GM23338 (cell line): ENCODE data around the gene DBH. TPM values are rescaled to one million over a fixed set of nuclear protein-coding genes. Genes with fewer than 3 reads are reported as not detected.

Experiments
- ATAC-seq: fragments of 200-7000 bp; cut with Tn5 transposase; 3 replicates; pipeline ENCODE4 v1.9.1; 2020
- DNase-seq: peaks from one replicate; pipeline ENCODE4 v3.0.0-alpha.2; 2015; ENCODE audit warnings: low spot score
- H2AFZ ChIP-seq: fragments of 200-600 bp; sonication (generic); 2 replicates; pipeline ENCODE4 v1.8.0; 2016; ENCODE audit warnings: antibody characterized with exemption, mild to moderate bottlenecking, moderate library complexity
- H3F3A ChIP-seq: fragments of 200-600 bp; sonication (generic); replicated peaks from 2 replicates; pipeline ENCODE4 v1.8.0; 2017; ENCODE audit warnings: antibody characterized with exemption, mixed run types, low read depth
- H3K27ac ChIP-seq: fragments of 200-600 bp; sonication (generic); 2 replicates; pipeline ENCODE4 v1.6.1; 2016; ENCODE audit warnings: low read depth
- H3K27me3 ChIP-seq: fragments of 200-600 bp; sonication (generic); 2 replicates; pipeline ENCODE4 v1.8.0; 2016; ENCODE audit warnings: mild to moderate bottlenecking, mixed run types, moderate library complexity; ENCODE audit not compliant: insufficient read depth
- H3K36me3 ChIP-seq: fragments of 200-600 bp; sonication (generic); 2 replicates; pipeline ENCODE4 v1.8.0; 2016; ENCODE audit warnings: mild to moderate bottlenecking; ENCODE audit not compliant: insufficient read depth
- H3K4me1 ChIP-seq: fragments of 200-600 bp; sonication (generic); 2 replicates; pipeline ENCODE4 v1.8.0; 2016; ENCODE audit warnings: mild to moderate bottlenecking, moderate library complexity; ENCODE audit not compliant: insufficient read depth
- H3K4me2 ChIP-seq: fragments of 200-600 bp; sonication (generic); 2 replicates; pipeline ENCODE4 v1.7.1; 2017; ENCODE audit warnings: mixed run types
- H3K4me3 ChIP-seq: fragments of 200-600 bp; sonication (generic); 2 replicates; pipeline ENCODE4 v1.6.1; 2016; ENCODE audit warnings: mixed run types
- H3K79me2 ChIP-seq: fragments of 200-600 bp; sonication (generic); replicated peaks from 2 replicates; pipeline ENCODE4 v1.8.0; 2017; ENCODE audit warnings: mild to moderate bottlenecking; ENCODE audit not compliant: insufficient read depth
- H3K9me2 ChIP-seq: fragments of 200-600 bp; sonication (generic); 2 replicates; pipeline ENCODE4 v1.8.0; 2017; ENCODE audit not compliant: insufficient read depth
- H4K20me1 ChIP-seq: fragments of 200-600 bp; sonication (generic); replicated peaks from 2 replicates; pipeline ENCODE4 v1.8.0; 2017; ENCODE audit warnings: mild to moderate bottlenecking; ENCODE audit not compliant: insufficient read depth
- H3K27ac Mint-ChIP-seq: 2 replicates; pipeline ENCODE4 v1.8.0; 2020; ENCODE audit warnings: inconsistent platforms, mild to moderate bottlenecking, moderate library complexity, mixed read lengths
- H3K27me3 Mint-ChIP-seq: 3 replicates; pipeline ENCODE4 v1.8.0; 2022; ENCODE audit warnings: low read depth, mild to moderate bottlenecking, moderate library complexity, mixed read lengths, inconsistent platforms; ENCODE audit not compliant: insufficient read depth, poor library complexity
- H3K36me3 Mint-ChIP-seq: 3 replicates; pipeline ENCODE4 v1.8.0; 2021; ENCODE audit warnings: low read depth, mild to moderate bottlenecking, inconsistent platforms, moderate library complexity, mixed read lengths
- H3K4me1 Mint-ChIP-seq: 3 replicates; pipeline ENCODE4 v1.8.0; 2020; ENCODE audit warnings: mild to moderate bottlenecking, inconsistent platforms, mixed read lengths
- H3K4me3 Mint-ChIP-seq: 3 replicates; pipeline ENCODE4 v1.8.0; 2021; ENCODE audit warnings: moderate library complexity, mild to moderate bottlenecking, inconsistent platforms, mixed read lengths
- H3K9me3 Mint-ChIP-seq: 3 replicates; pipeline ENCODE4 v1.8.0; 2020; ENCODE audit warnings: moderate library complexity, mild to moderate bottlenecking, inconsistent platforms, mixed read lengths
- CREB1 ChIP-seq: fragments of 250-450 bp; sonication (Bioruptor Pico); IDR thresholded peaks from 2 replicates; pipeline ENCODE4 v1.5.0; 2020; ENCODE audit warnings: low read depth, mild to moderate bottlenecking, moderate library complexity
- EZH2 ChIP-seq: fragments of 200-600 bp; sonication (generic); IDR thresholded peaks from one replicate; pipeline ENCODE4 v1.8.0; 2017; ENCODE audit warnings: antibody characterized with exemption, mild to moderate bottlenecking, low read depth; ENCODE audit not compliant: unreplicated experiment
- POLR2AphosphoS5 ChIP-seq: IDR thresholded peaks from 2 replicates; pipeline ENCODE4 v1.6.1; 2016; ENCODE audit warnings: antibody characterized with exemption, low read depth
- ZNF331 ChIP-seq: fragments of 250-450 bp; sonication (Bioruptor Pico); IDR thresholded peaks from 2 replicates; pipeline ENCODE4 v1.5.0; 2020; ENCODE audit warnings: low read depth, mild to moderate bottlenecking, moderate library complexity
- polyA plus RNA-seq: library from polyadenylated mRNA; unstranded; fragments of >200 nt; fragmentation: Nextera tagmentation; extraction: Ambion mirVana; gene quantifications from 2 replicates; pipeline ENCODE4 v1.2.1, GENCODE V29; 2016
- total RNA-seq: library from RNA; depleted of rRNA; stranded (reverse); fragments of >200 nt; shearing (Covaris generic); gene quantifications from 2 replicates; pipeline ENCODE4 v1.2.3, GENCODE V29; 2014
- TF ChIP-seq, protein P1 (sequence below), 2 experiments: fragments of 200-600 bp in 1 of 2; sonication (generic) in 1 of 2; conservative IDR thresholded peaks; 2 replicates each; pipeline versions ENCODE4 v1.5.1 to v1.6.1; 2016 to 2017; ENCODE audit warnings: antibody characterized with exemption in 2 of 2, low read depth in 2 of 2, mild to moderate bottlenecking in 2 of 2, moderate library complexity in 1 of 2
- TF ChIP-seq, protein P2 (sequence below): IDR thresholded peaks from 2 replicates; pipeline ENCODE4 v1.6.1; 2016; ENCODE audit warnings: antibody characterized with exemption

DBH gene
- total and polyA plus RNA-seq, 2 experiments from 2014 or later: 0.08 to 0.24 TPM

DNA sequence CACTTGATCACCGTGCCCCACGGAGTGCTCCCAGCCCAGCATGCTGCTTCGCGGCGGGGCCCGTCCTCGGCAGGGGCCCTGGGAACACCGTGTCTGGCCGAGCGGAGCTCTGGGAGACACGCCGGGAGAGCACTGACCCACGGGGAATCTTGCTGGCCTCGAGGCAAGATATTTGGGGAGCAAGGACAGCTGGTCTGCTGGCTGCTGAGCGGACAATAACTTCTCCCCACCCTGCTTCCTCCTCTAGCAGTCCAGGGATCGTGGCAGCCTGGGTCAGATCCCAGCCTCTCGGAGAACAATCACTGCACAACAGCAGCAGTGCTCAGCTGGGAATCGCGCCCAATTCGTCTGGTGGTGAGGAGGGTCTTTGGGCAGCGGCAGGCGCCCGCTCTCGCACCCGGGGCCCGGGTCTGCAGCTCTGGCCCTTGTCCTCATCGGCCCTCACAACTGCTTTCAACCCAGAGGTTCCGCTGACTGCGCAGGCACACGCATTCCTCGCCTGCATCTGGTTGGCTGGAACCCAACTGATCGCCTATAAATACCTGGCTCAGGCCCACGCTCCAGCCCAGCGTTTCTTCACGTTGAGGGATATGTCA is 43.4 kb downstream of the DBH start:
- no peak for TF ChIP-seq CREB1 (CRISPR knock-in tag)
- TF ChIP-seq POLR2AphosphoS5: no peak
- no peak for TF ChIP-seq ZNF331 (CRISPR knock-in tag)
- TF ChIP-seq, protein P1, sequence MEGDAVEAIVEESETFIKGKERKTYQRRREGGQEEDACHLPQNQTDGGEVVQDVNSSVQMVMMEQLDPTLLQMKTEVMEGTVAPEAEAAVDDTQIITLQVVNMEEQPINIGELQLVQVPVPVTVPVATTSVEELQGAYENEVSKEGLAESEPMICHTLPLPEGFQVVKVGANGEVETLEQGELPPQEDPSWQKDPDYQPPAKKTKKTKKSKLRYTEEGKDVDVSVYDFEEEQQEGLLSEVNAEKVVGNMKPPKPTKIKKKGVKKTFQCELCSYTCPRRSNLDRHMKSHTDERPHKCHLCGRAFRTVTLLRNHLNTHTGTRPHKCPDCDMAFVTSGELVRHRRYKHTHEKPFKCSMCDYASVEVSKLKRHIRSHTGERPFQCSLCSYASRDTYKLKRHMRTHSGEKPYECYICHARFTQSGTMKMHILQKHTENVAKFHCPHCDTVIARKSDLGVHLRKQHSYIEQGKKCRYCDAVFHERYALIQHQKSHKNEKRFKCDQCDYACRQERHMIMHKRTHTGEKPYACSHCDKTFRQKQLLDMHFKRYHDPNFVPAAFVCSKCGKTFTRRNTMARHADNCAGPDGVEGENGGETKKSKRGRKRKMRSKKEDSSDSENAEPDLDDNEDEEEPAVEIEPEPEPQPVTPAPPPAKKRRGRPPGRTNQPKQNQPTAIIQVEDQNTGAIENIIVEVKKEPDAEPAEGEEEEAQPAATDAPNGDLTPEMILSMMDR (conservative IDR thresholded peaks at IDR 0.05; ENCODE audit: low read depth in 2 of 2): no peak
- TF ChIP-seq EZH2: no peak
- TF ChIP-seq, protein P2, sequence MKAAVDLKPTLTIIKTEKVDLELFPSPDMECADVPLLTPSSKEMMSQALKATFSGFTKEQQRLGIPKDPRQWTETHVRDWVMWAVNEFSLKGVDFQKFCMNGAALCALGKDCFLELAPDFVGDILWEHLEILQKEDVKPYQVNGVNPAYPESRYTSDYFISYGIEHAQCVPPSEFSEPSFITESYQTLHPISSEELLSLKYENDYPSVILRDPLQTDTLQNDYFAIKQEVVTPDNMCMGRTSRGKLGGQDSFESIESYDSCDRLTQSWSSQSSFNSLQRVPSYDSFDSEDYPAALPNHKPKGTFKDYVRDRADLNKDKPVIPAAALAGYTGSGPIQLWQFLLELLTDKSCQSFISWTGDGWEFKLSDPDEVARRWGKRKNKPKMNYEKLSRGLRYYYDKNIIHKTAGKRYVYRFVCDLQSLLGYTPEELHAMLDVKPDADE: no peak
- no peak for DNase-seq
- H3K4me3 ChIP-seq: no peak overlapping the region
- H3K4me1 Mint-ChIP-seq: peaks cover 4% of the 10 kb centered on the region
- H3K9me2 ChIP-seq: no peaks in the 10 kb centered on the region; the same call in 1 of the 2 replicates
- no peaks in the 10 kb centered on the region for H3F3A ChIP-seq
- no peaks in the 10 kb centered on the region for H3K9me3 Mint-ChIP-seq
- no peak overlapping the region for H3K27ac Mint-ChIP-seq
- H3K4me1 ChIP-seq: no peaks in the 10 kb centered on the region
- H3K27ac ChIP-seq: no peak overlapping the region
- H4K20me1 ChIP-seq: no peaks in the 10 kb centered on the region
- peaks cover 8% of the 10 kb centered on the region for H3K27me3 Mint-ChIP-seq
- H3K36me3 ChIP-seq: no peaks in the 10 kb centered on the region
- no peak overlapping the region for H3K4me2 ChIP-seq
- H3K4me3 Mint-ChIP-seq: no peak overlapping the region
- H3K79me2 ChIP-seq: no peaks in the 10 kb centered on the region
- no peak overlapping the region for H2AFZ ChIP-seq
- ATAC-seq: no peak
- no peaks in the 10 kb centered on the region for H3K27me3 ChIP-seq
- H3K36me3 Mint-ChIP-seq: no peaks in the 10 kb centered on the region

DNA sequence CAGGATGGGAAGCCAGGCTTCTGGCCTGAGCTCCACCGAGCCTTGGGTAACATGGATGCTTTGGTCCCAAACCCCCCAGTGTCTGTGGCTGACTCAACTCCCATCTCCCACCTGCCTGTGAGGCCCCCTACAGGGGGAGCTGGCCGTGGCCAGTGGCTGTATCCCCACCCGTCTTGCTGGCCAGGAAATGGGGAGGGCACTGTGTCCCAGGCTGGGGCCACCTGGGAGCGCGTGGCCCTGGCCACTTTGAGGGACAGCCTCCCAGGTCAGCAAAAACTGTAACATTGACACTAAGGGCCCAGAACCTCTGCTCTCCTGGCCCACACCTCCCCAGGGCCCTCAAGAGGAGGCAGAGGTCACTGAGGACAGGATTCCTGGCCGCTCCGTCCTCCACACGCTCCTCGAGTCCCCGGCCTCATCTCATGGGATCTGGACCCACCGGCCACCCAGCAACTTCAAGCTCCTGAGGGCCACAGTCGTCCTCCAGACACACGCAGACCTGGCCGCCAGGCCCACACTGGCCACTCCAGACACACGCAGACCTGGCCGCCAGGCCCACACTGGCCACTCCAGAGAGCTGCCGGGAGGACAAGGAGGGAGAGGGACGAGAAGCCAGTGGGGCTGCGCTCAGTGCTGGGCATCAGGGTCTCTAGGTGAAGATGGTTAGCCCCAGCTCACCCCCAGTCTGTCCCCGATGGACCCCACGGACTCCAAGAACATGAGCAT is 44.2 kb downstream of the DBH start:
- H3K9me3 Mint-ChIP-seq: no peaks in the 10 kb centered on the region
- H3K4me1 Mint-ChIP-seq: peaks cover 2% of the 10 kb centered on the region; the same call in 2 of the 3 replicates
- no peaks in the 10 kb centered on the region for H3K79me2 ChIP-seq
- H3K4me1 ChIP-seq: no peaks in the 10 kb centered on the region
- TF ChIP-seq, protein P2: no peak
- TF ChIP-seq, protein P1 (conservative IDR thresholded peaks at IDR 0.05; ENCODE audit: low read depth in 2 of 2): peak in 1 of 2 experiments; percentile 16; a peak in 2 of 4 replicates
- H3K27ac Mint-ChIP-seq: no peak overlapping the region
- H4K20me1 ChIP-seq: no peaks in the 10 kb centered on the region
- H3K36me3 ChIP-seq: no peaks in the 10 kb centered on the region
- H3F3A ChIP-seq: no peaks in the 10 kb centered on the region
- no peak overlapping the region for H3K27ac ChIP-seq
- no peaks in the 10 kb centered on the region for H3K9me2 ChIP-seq
- H3K4me3 Mint-ChIP-seq: no peak overlapping the region
- no peaks in the 10 kb centered on the region for H3K36me3 Mint-ChIP-seq
- no peak for ATAC-seq
- DNase-seq: no peak
- no peaks in the 10 kb centered on the region for H3K27me3 ChIP-seq
- peaks cover 8% of the 10 kb centered on the region for H3K27me3 Mint-ChIP-seq
- no peak overlapping the region for H3K4me3 ChIP-seq
- no peak overlapping the region for H2AFZ ChIP-seq
- H3K4me2 ChIP-seq: no peak overlapping the region
